ENCODE results near the gene PRKCB.

PRKCB gene

GRCh38 chr16:24087891-24088410 is 252.2 kb downstream of the PRKCB start:
- DNase-seq (ENCODE audit: low read depth) = no peak
- no peak for TF ChIP-seq CTCF (IDR thresholded peaks at IDR 0.05; ENCODE audit: low read depth, low read length, missing control alignments)
- no peak overlapping the region for H3K4me3 ChIP-seq (ENCODE audit: low read depth, low read length)

GRCh38 chr16:24088767-24089166 is 253.0 kb downstream of the PRKCB start:
- TF ChIP-seq CTCF (IDR thresholded peaks at IDR 0.05; ENCODE audit: low read depth, low read length, missing control alignments) = no peak
- DNase-seq (ENCODE audit: low read depth) = no peak
- H3K4me3 ChIP-seq (ENCODE audit: low read depth, low read length) = no peak overlapping the region

- no peak for TF ChIP-seq CTCF (IDR thresholded peaks at IDR 0.05; ENCODE audit: low read depth, low read length, missing control alignments)
- no peak overlapping the region for H3K4me3 ChIP-seq (ENCODE audit: low read depth, low read length)
- DNase-seq (ENCODE audit: low read depth) = no peak
These were observed 255.3 kb downstream of the PRKCB start for GRCh38 chr16:24091125-24091524.

GRCh38 chr16:24093049-24093448 is 257.3 kb downstream of the PRKCB start:
- no peak for TF ChIP-seq CTCF (IDR thresholded peaks at IDR 0.05; ENCODE audit: low read depth, low read length, missing control alignments)
- DNase-seq (ENCODE audit: low read depth) = no peak
- no peak overlapping the region for H3K4me3 ChIP-seq (ENCODE audit: low read depth, low read length)

- no peak for TF ChIP-seq CTCF (IDR thresholded peaks at IDR 0.05; ENCODE audit: low read depth, low read length, missing control alignments)
- no peak overlapping the region for H3K4me3 ChIP-seq (ENCODE audit: low read depth, low read length)
- no peak for DNase-seq (ENCODE audit: low read depth)
These were observed 258.9 kb downstream of the PRKCB start for GRCh38 chr16:24094660-24095059.

- H3K4me3 ChIP-seq (ENCODE audit: low read depth, low read length) = no peak overlapping the region
- TF ChIP-seq CTCF (IDR thresholded peaks at IDR 0.05; ENCODE audit: low read depth, low read length, missing control alignments) = no peak
- no peak for DNase-seq (ENCODE audit: low read depth)
These were observed 263.1 kb downstream of the PRKCB start for GRCh38 chr16:24098896-24099295.

- TF ChIP-seq CTCF (IDR thresholded peaks at IDR 0.05; ENCODE audit: low read depth, low read length, missing control alignments) = no peak
- H3K4me3 ChIP-seq (ENCODE audit: low read depth, low read length) = no peak overlapping the region
- no peak for DNase-seq (ENCODE audit: low read depth)
These were observed 265.6 kb downstream of the PRKCB start for GRCh38 chr16:24101431-24101830.

Data from GM12864 (cell line).